Measurements from ENCODE around the gene ADAM8. TPM values are rescaled to one million over a fixed set of nuclear protein-coding genes. Genes with fewer than 3 reads are reported as not detected.

ADAM8 gene
- total and polyA plus RNA-seq, 10 of the 15 experiments (the other 5 are each of a cell fraction or from before 2014, with no cell fraction given) = 0.37 to 92.7 (median 21.7) TPM

DNA sequence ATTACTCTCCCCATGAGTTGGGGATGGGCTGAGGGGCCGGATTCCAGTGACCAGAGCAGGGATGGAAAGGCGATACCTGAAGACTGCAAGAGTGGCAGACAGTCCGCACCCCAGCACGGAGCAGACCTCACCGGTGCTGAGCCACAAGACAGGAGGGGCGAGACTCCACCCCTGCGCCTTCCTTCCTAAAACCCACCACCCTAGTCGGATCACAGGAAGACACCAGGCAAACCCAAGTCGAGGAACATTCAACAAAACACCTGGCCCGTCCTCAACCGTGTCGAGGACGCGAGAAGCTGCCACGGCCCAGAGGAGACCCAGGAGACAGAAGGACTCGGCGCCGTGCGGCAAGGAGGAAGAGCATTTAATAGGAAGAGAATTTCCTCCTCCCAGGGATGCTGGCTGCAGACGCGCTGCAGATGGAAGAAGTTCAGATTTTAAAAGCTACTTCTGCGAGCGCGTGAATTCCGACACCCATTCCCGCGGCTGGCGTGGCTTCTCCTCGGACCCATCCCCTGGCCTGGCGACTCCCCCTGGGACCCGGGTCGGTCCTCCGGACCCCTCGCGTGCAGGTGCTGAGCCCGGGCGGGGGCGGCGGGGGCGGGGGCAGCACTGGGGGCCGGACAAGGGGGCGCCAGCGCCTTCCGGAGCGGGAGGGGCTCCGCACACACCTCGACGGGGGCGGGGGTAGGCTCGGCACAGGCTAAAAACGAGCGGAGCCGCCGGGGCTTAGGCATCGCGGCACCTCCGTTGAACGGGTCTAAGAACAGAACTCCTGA lies 47.2 kb downstream of the ADAM8 start:
- ChIA-PET CTCF (no interaction called here), RAD21 (ENCODE audit: unreplicated experiment) (no interaction called here), SMC1A (ENCODE audit: uncharacterized antibody, unreplicated experiment) (no interaction called here), POLR2A (no interaction called here)
- Histone ChIP-seq H3K4me1 (ENCODE audit: control insufficient read depth, insufficient read depth, low read length) (no peaks in the 10 kb centered on the region), H3K79me2 (ENCODE audit: control insufficient read depth, insufficient read depth, low read length) (no peaks in the 10 kb centered on the region), H3K4me2 (ENCODE audit: control insufficient read depth, insufficient read depth) (no peak overlapping the region), H3K27me3 (replicated peaks in 1 of 2; ENCODE audit: control insufficient read depth in 2 of 2, insufficient read depth in 2 of 2, low read length in 1 of 2) (peaks cover 1 to 3% of the 10 kb centered on the region in 2 experiments; a peak in 2 of 4 replicates), H3K36me3 (ENCODE audit: control insufficient read depth in 2 of 2, insufficient read depth in 2 of 2, low read length in 1 of 2) (no peaks in the 10 kb centered on the region), H3K9ac (ENCODE audit: control insufficient read depth, insufficient read depth, low read length) (no peak overlapping the region), H3K27ac (ENCODE audit: control insufficient read depth, insufficient read depth) (no peak overlapping the region), H3K9me3 (replicated peaks; ENCODE audit: control insufficient read depth, insufficient read depth, low read length) (no peaks in the 10 kb centered on the region), H3K4me3 (no peak overlapping the region), H2AFZ (ENCODE audit: control insufficient read depth, low read depth, low read length) (no peak overlapping the region), H4K20me1 (ENCODE audit: control insufficient read depth, insufficient read depth) (no peaks in the 10 kb centered on the region)
- no peak for TF ChIP-seq JUND (IDR thresholded peaks at IDR 0.05; ENCODE audit: low read depth, low read length)
- no peak for TF ChIP-seq MYC (IDR thresholded peaks at IDR 0.05; ENCODE audit: insufficient read depth, insufficient read length, insufficient replicate concordance, low read length, severe bottlenecking)
- TF ChIP-seq ZBTB11 (CRISPR knock-in tag; IDR thresholded peaks at IDR 0.05) = no peak
- no peak for TF ChIP-seq SMAD5 (IDR thresholded peaks at IDR 0.05; ENCODE audit: low read depth)
- TF ChIP-seq MTA2 (IDR thresholded peaks at IDR 0.05; ENCODE audit: low read depth) = no peak
- TF ChIP-seq, protein P1, sequence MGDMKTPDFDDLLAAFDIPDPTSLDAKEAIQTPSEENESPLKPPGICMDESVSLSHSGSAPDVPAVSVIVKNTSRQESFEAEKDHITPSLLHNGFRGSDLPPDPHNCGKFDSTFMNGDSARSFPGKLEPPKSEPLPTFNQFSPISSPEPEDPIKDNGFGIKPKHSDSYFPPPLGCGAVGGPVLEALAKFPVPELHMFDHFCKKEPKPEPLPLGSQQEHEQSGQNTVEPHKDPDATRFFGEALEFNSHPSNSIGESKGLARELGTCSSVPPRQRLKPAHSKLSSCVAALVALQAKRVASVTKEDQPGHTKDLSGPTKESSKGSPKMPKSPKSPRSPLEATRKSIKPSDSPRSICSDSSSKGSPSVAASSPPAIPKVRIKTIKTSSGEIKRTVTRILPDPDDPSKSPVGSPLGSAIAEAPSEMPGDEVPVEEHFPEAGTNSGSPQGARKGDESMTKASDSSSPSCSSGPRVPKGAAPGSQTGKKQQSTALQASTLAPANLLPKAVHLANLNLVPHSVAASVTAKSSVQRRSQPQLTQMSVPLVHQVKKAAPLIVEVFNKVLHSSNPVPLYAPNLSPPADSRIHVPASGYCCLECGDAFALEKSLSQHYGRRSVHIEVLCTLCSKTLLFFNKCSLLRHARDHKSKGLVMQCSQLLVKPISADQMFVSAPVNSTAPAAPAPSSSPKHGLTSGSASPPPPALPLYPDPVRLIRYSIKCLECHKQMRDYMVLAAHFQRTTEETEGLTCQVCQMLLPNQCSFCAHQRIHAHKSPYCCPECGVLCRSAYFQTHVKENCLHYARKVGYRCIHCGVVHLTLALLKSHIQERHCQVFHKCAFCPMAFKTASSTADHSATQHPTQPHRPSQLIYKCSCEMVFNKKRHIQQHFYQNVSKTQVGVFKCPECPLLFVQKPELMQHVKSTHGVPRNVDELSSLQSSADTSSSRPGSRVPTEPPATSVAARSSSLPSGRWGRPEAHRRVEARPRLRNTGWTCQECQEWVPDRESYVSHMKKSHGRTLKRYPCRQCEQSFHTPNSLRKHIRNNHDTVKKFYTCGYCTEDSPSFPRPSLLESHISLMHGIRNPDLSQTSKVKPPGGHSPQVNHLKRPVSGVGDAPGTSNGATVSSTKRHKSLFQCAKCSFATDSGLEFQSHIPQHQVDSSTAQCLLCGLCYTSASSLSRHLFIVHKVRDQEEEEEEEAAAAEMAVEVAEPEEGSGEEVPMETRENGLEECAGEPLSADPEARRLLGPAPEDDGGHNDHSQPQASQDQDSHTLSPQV (IDR thresholded peaks at IDR 0.05) = no peak
- TF ChIP-seq LARP7 (IDR thresholded peaks at IDR 0.05) = no peak
- no peak for TF ChIP-seq DPF2 (IDR thresholded peaks at IDR 0.05)
- BruUV-seq (replicated peaks) = no TSS peak
- WGBS (ENCODE audit: insufficient coverage, insufficient replicate concordance, low lambda C conversion rate, missing lambda C conversion rate) = 40% methylated on average over 38 of the region's 58 CpGs
- ATAC-seq (no peak), FAIRE-seq (no peak), DNase-seq (ENCODE audit: low read depth, low spot score) (no peak)
- in situ Hi-C loops (cut with MboI) (no loop called here), intact Hi-C loops (cut with micrococcal nuclease; ENCODE audit: unreplicated experiment) (no loop called here)
